DND-41 (cell line): ENCODE measurements around the gene DUSP7.

Experiments
- ATAC-seq: fragments of 200-7000 bp; cut with Tn5 transposase; 3 replicates; pipeline ENCODE4 v1.9.1; 2021; ENCODE audit warnings: low read depth; ENCODE audit not compliant: insufficient read depth
- DNase-seq: peaks from one replicate; pipeline ENCODE4 v3.0.0-alpha.2; 2020
- H2AFZ ChIP-seq: 2 replicates; pipeline ENCODE4 v1.6.0; 2012; ENCODE audit warnings: low read depth, low read length
- H3K27ac ChIP-seq: 2 replicates; pipeline ENCODE4 v1.5.1; 2012; ENCODE audit warnings: low read length, inconsistent platforms
- H3K27me3 ChIP-seq: fragments of 200-600 bp; sonication (generic); 2 replicates; pipeline ENCODE4 v1.6.0; 2012; ENCODE audit warnings: low read length, mild to moderate bottlenecking, inconsistent platforms; ENCODE audit not compliant: insufficient read depth, poor library complexity
- H3K36me3 ChIP-seq: 2 replicates; pipeline ENCODE4 v1.5.1; 2012; ENCODE audit warnings: low read length, inconsistent platforms; ENCODE audit not compliant: insufficient read depth
- H3K4me1 ChIP-seq: 2 replicates; pipeline ENCODE4 v1.5.1; 2012; ENCODE audit warnings: mild to moderate bottlenecking, low read length; ENCODE audit not compliant: insufficient read depth
- H3K4me2 ChIP-seq: 2 replicates; pipeline ENCODE4 v1.6.0; 2012; ENCODE audit warnings: mild to moderate bottlenecking, moderate library complexity, low read length, inconsistent platforms; ENCODE audit not compliant: insufficient read depth
- H3K4me3 ChIP-seq, 2 experiments: fragments of 200-600 bp in 1 of 2; shearing (Covaris generic) in 1 of 2; 2 replicates each; pipeline ENCODE4 v1.5.1; 2012 to 2016; ENCODE audit warnings: inconsistent platforms in 2 of 2, low read length in 2 of 2, mild to moderate bottlenecking in 2 of 2, low read depth in 1 of 2, moderate library complexity in 1 of 2
- H3K79me2 ChIP-seq: 2 replicates; pipeline ENCODE4 v1.6.0; 2012; ENCODE audit warnings: low read length, inconsistent platforms; ENCODE audit not compliant: insufficient read depth
- H3K9ac ChIP-seq: 2 replicates; pipeline ENCODE4 v1.6.0; 2012; ENCODE audit warnings: low read depth, mild to moderate bottlenecking, inconsistent platforms, low read length, moderate library complexity
- H3K9me3 ChIP-seq: 2 replicates; pipeline ENCODE4 v1.5.1; 2012; ENCODE audit warnings: low read length, moderate library complexity, mild to moderate bottlenecking, inconsistent platforms; ENCODE audit not compliant: insufficient read depth, severe bottlenecking
- H4K20me1 ChIP-seq: 2 replicates; pipeline ENCODE4 v1.6.0; 2012; ENCODE audit warnings: low read length; ENCODE audit not compliant: insufficient read depth
- EZH2 ChIP-seq: IDR thresholded peaks from 3 replicates; pipeline ENCODE4 v1.6.1; 2012; ENCODE audit warnings: borderline replicate concordance, low read depth, mild to moderate bottlenecking, moderate library complexity, low read length, inconsistent platforms; ENCODE audit not compliant: severe bottlenecking
- TF ChIP-seq, protein P1 (sequence below): IDR thresholded peaks from 2 replicates; pipeline ENCODE4 v1.5.1; 2012; ENCODE audit warnings: borderline replicate concordance, low read length, moderate library complexity, mild to moderate bottlenecking; ENCODE audit not compliant: poor library complexity, severe bottlenecking; ENCODE audit errors: extremely low read depth

Gene DUSP7

DNA sequence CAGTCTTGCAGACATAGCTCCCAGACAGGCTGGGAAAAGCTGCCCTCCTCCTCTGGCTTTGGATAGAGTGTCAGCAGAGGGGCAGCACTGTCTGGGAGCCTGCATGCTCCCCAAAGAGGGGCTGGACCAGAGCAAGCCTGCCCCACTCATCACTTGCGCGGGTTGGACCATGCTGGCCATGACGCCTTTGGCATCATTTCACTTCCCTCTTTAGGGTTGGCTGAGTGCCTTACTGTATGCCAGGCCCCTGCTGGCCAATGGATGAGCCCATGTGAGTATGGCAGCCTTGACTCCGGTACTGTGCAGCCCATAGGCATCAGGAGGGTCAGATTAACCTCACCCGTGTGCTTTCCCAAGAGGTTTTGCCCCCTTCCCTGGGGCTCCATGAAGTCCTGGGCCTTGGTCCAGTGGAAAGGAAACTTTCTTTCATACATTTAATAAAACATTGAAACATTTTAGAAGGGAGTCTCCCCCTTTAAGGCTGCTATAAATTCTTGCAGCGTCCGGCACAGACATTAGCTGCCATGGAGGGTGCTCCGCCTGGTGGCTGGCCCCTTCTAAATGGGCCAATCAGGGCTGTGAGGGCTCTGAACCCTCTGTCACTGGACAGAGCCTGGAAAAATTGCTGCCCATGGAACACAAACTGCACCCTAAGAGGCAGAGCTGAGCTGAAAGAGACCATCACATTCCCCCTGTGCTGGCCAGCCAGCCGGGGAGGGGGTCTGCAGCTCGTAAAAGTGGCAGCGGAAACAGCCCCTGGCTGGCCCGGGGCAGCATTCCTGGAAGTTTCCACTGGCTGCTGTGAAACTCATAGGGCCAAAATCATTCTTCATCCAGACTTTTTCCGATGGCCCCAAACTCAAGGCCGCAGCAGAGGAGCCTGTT is 20.8 kb upstream of the DUSP7 start:
- H3K27me3 ChIP-seq, result no peaks in the 10 kb centered on the region
- H3K9me3 ChIP-seq, result no peaks in the 10 kb centered on the region
- no peak for TF ChIP-seq EZH2
- TF ChIP-seq, protein P1, sequence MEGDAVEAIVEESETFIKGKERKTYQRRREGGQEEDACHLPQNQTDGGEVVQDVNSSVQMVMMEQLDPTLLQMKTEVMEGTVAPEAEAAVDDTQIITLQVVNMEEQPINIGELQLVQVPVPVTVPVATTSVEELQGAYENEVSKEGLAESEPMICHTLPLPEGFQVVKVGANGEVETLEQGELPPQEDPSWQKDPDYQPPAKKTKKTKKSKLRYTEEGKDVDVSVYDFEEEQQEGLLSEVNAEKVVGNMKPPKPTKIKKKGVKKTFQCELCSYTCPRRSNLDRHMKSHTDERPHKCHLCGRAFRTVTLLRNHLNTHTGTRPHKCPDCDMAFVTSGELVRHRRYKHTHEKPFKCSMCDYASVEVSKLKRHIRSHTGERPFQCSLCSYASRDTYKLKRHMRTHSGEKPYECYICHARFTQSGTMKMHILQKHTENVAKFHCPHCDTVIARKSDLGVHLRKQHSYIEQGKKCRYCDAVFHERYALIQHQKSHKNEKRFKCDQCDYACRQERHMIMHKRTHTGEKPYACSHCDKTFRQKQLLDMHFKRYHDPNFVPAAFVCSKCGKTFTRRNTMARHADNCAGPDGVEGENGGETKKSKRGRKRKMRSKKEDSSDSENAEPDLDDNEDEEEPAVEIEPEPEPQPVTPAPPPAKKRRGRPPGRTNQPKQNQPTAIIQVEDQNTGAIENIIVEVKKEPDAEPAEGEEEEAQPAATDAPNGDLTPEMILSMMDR, result no peak
- H3K79me2 ChIP-seq, result no peaks in the 10 kb centered on the region
- no peak overlapping the region for H3K9ac ChIP-seq
- ATAC-seq (no peak), DNase-seq (no peak)
- H3K4me1 ChIP-seq, result no peaks in the 10 kb centered on the region
- no peak overlapping the region for H3K27ac ChIP-seq
- H3K36me3 ChIP-seq, result peaks cover 77% of the 10 kb centered on the region
- H3K4me3 ChIP-seq, result no peak overlapping the region
- H4K20me1 ChIP-seq, result peaks cover 18% of the 10 kb centered on the region
- H3K4me2 ChIP-seq, result no peak overlapping the region
- no peak overlapping the region for H2AFZ ChIP-seq

GRCh38 chr3:52073490-52073889 is 17.1 kb upstream of the DUSP7 start:
- no peak overlapping the region for H2AFZ ChIP-seq
- no peak for TF ChIP-seq EZH2
- TF ChIP-seq, protein P1, result no peak

GRCh38 chr3:52072471-52072870 is 16.1 kb upstream of the DUSP7 start:
- Histone ChIP-seq H4K20me1 (peaks cover 17% of the 10 kb centered on the region), H3K36me3 (peaks cover 47% of the 10 kb centered on the region), H3K27ac (no peak overlapping the region), H3K4me2 (no peak overlapping the region), H3K4me1 (no peaks in the 10 kb centered on the region), H3K9me3 (no peaks in the 10 kb centered on the region), H3K9ac (no peak overlapping the region), H3K79me2 (no peaks in the 10 kb centered on the region), H3K27me3 (no peaks in the 10 kb centered on the region), H3K4me3 (no peak overlapping the region), H2AFZ (no peak overlapping the region)
- DNase-seq (no peak), ATAC-seq (no peak)
- TF ChIP-seq, protein P1, result no peak

More at GRCh38 chr3:52073490-52073889, 17.1 kb upstream of the DUSP7 start:
- Histone ChIP-seq H3K4me1 (no peaks in the 10 kb centered on the region), H3K27me3 (no peaks in the 10 kb centered on the region), H3K4me3 (no peak overlapping the region), H4K20me1 (peaks cover 17% of the 10 kb centered on the region), H3K9me3 (no peaks in the 10 kb centered on the region), H3K79me2 (no peaks in the 10 kb centered on the region), H3K36me3 (peaks cover 51% of the 10 kb centered on the region), H3K27ac (no peak overlapping the region), H3K4me2 (no peak overlapping the region), H3K9ac (no peak overlapping the region)
- ATAC-seq (no peak), DNase-seq (no peak)
